ENCODE results near the gene SH3RF2. TPM values are rescaled to one million over a fixed set of nuclear protein-coding genes. Genes with fewer than 3 reads are reported as not detected.

Gene SH3RF2
- total RNA-seq, 1 donor from 2014 or later = 11.5 TPM

DNA sequence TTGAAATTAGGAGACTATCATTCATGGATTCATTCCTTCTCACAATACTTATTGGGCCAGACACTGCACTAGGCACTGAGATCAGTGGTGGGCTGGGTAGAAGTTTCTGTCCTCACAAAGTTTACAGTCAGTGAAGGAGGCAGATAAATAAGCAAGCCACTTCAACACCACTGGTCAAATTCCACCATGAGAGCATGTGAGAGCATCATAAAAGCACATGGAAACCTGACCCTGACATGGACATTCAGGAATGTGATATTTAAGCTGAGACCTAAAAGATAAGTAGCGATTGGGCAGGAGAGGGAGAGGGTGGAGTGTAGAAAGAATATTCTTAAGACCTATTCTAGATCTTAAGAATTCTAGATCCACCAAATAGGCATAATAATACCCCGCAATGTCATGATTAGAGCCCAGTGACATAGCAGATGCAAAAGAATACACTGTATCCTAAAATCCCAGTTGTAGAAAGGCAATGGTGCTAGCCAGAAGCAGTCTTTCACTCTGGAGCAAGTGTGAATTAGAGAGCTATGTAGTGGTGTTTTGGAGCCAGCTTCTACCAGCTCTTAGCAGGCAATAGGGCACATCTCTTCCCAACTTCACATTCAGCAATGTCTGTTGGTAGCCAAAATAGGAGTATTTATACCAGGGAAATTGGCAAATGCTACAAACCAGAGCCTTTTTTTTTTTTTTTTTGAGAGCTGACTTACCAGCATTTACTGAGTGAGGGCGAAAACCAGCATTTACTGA, 46.4 kb downstream of the SH3RF2 start:
- intact Hi-C loops (cut with DNase I) = no loop called here
- ATAC-seq = peak; percentile 20 to 22

DNA sequence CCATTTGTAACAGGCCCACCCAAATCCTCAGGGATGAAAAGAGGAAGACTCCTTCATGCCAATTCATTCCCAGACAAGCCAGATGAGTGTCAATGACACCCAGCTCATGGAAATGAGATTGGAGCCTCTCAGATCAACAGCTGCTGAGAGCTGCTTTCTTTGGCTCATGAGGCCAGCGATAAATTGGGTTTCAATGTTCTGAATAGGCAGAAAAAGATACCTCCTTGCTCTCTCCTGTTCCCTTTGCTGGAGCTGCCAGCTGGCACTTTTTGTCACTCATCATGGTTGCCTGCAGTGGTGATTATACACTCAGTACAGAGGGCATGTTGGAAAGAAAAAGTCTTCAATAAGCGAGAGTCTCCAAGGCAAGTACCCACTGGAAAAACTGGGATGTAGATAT, 47.1 kb downstream of the SH3RF2 start:
- no peak for DNase-seq
- Histone ChIP-seq H3K4me3 (no peak overlapping the region), H3K27me3 (ENCODE audit: low read depth) (no peaks in the 10 kb centered on the region), H3K27ac (no peak overlapping the region), H3K36me3 (no peaks in the 10 kb centered on the region), H3K9me3 (no peaks in the 10 kb centered on the region), H3K4me1 (peaks cover 19% of the 10 kb centered on the region)
- intact Hi-C loops (cut with DNase I) = no loop called here
- TF ChIP-seq CTCF (IDR thresholded peaks at IDR 0.05) = no peak
- ATAC-seq = no peak

More for the DNA sequence above, 46.4 kb downstream of the SH3RF2 start:
- no peaks in the 10 kb centered on the region for H3K36me3 ChIP-seq
- peaks cover 19% of the 10 kb centered on the region for H3K4me1 ChIP-seq
- TF ChIP-seq CTCF (IDR thresholded peaks at IDR 0.05) = no peak
- no peak overlapping the region for H3K4me3 ChIP-seq
- no peaks in the 10 kb centered on the region for H3K27me3 ChIP-seq (ENCODE audit: low read depth)
- no peaks in the 10 kb centered on the region for H3K9me3 ChIP-seq
- H3K27ac ChIP-seq = peak overlapping the region; percentile 21
- DNase-seq = no peak

- H3K9me3 ChIP-seq = no peaks in the 10 kb centered on the region
- no peak for DNase-seq
- no peak for TF ChIP-seq CTCF (IDR thresholded peaks at IDR 0.05)
- intact Hi-C loops (cut with DNase I) = no loop called here
- no peaks in the 10 kb centered on the region for H3K36me3 ChIP-seq
- no peak overlapping the region for H3K27ac ChIP-seq
- no peaks in the 10 kb centered on the region for H3K27me3 ChIP-seq (ENCODE audit: low read depth)
- no peak overlapping the region for H3K4me3 ChIP-seq
- peaks cover 19% of the 10 kb centered on the region for H3K4me1 ChIP-seq
- ATAC-seq = peak; percentile 46 to 70
Measured at GRCh38 chr5:145984072-145984471, 47.7 kb downstream of the SH3RF2 start.

DNA sequence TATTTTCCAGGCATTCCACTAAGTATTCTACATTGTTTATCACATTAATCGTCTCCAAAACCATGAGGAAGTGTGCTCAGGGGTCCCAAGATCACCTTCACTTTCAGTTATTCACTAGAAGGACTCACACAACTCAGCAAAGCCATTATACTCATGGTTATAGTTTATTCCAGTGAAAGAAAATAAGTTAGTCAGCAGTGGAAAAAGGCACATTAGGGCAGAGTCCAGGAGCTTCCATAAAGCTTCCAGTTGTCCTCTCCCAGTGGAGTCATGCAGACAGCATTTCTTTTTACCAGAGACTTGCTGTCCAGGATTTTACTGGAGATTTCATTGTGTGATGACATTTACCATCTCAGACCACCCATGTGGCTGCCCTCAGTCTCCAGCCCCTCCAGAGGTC, 51.5 kb downstream of the SH3RF2 start:
- Histone ChIP-seq H3K9me3 (no peaks in the 10 kb centered on the region), H3K27ac (no peak overlapping the region), H3K4me3 (no peak overlapping the region), H3K36me3 (no peaks in the 10 kb centered on the region), H3K27me3 (ENCODE audit: low read depth) (no peaks in the 10 kb centered on the region), H3K4me1 (peaks cover 7% of the 10 kb centered on the region)
- no peak for ATAC-seq
- DNase-seq = no peak
- intact Hi-C loops (cut with DNase I) = no loop called here
- no peak for TF ChIP-seq CTCF (IDR thresholded peaks at IDR 0.05)

GRCh38 chr5:145988993-145989392, 52.6 kb downstream of the SH3RF2 start:
- no peak for TF ChIP-seq CTCF (IDR thresholded peaks at IDR 0.05)
- H3K27me3 ChIP-seq (ENCODE audit: low read depth) = no peaks in the 10 kb centered on the region
- no peaks in the 10 kb centered on the region for H3K4me1 ChIP-seq
- no peaks in the 10 kb centered on the region for H3K36me3 ChIP-seq
- ATAC-seq = no peak
- intact Hi-C loops (cut with DNase I) = no loop called here
- DNase-seq = no peak
- H3K27ac ChIP-seq = no peak overlapping the region
- H3K4me3 ChIP-seq = no peak overlapping the region
- peaks cover 6% of the 10 kb centered on the region for H3K9me3 ChIP-seq

All from lower lobe of right lung (tissue), 2 donors.